Brain microvascular endothelial cell (primary cell): ENCODE data around the gene SPEM3.
"Not testable (repeated sequence)": the region's sequence is repeated elsewhere in the genome, so short reads cannot be mapped to it uniquely, and the experiment has no call there.

Experiments
- DNase-seq: peaks from one replicate; pipeline ENCODE4 v3.0.0-alpha.2; 2020
- H3K27ac ChIP-seq: fragments of 250-450 bp; sonication (Bioruptor Pico); 2 replicates; pipeline ENCODE4 v1.5.1; 2020; ENCODE audit warnings: mild to moderate bottlenecking, moderate library complexity
- H3K27me3 ChIP-seq: fragments of 250-450 bp; sonication (Bioruptor Pico); replicated peaks from 2 replicates; pipeline ENCODE4 v1.5.1; 2020; ENCODE audit warnings: mild to moderate bottlenecking
- H3K36me3 ChIP-seq: fragments of 250-450 bp; sonication (Bioruptor Pico); replicated peaks from 2 replicates; pipeline ENCODE4 v1.5.1; 2020; ENCODE audit warnings: mild to moderate bottlenecking
- H3K4me3 ChIP-seq: 2 replicates; pipeline ENCODE4 v1.5.1; 2011; ENCODE audit warnings: low read depth, mild to moderate bottlenecking, control low read depth, low read length, moderate library complexity
- in situ Hi-C: cut with HindIII; loops from 2 replicates; pipeline ENCODE4 v1.10.0; 2017; ENCODE audit warnings: low sequenced_read_pairs, low pct_ligation_motif_present
- TF ChIP-seq, protein P1 (sequence below): IDR thresholded peaks from 2 replicates; pipeline ENCODE4 v1.5.1; 2011; ENCODE audit warnings: low read depth, mild to moderate bottlenecking, moderate library complexity, low read length, control low read depth, inconsistent platforms; ENCODE audit errors: missing control alignments

The SPEM3 gene

DNA sequence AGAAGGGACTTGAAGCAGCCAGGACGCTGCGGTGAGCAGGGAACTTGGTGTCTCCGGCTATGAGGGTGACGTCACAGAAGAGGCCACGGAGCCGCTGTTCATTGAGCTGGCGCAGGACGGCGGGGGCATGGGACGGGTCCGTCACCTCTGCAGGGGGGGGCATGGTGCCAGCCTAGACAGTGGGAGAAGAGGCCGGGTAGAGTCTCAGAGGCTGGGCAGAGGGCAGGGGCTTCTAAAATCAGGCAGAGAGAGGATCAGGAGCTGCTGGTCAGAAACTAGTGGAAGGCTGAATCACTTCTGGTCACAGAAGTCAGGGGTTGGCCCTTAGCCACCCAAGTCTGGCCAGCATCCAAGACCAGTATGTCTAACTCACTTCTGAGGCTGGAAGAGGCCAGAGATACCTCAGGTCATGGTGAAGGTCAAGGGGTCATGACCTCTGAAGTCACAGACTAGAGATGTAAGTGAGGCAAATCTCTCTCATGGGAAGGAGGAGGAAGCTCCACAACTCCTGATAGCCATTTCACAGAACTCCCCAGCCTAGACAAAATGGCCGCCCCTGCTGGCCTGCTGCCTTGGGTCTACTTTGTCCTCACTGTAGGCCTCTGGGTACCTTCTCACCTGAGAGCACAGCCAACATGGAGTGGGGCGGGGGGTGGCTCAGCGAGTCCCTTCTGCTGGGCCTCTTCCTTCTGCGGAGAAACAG, 38.1 kb downstream of the SPEM3 start:
- Histone ChIP-seq H3K27ac (no peak overlapping the region), H3K27me3 (no peaks in the 10 kb centered on the region), H3K36me3 (peaks cover 21% of the 10 kb centered on the region), H3K4me3 (no peak overlapping the region)
- in situ Hi-C loops, result no loop called here
- TF ChIP-seq, protein P1, sequence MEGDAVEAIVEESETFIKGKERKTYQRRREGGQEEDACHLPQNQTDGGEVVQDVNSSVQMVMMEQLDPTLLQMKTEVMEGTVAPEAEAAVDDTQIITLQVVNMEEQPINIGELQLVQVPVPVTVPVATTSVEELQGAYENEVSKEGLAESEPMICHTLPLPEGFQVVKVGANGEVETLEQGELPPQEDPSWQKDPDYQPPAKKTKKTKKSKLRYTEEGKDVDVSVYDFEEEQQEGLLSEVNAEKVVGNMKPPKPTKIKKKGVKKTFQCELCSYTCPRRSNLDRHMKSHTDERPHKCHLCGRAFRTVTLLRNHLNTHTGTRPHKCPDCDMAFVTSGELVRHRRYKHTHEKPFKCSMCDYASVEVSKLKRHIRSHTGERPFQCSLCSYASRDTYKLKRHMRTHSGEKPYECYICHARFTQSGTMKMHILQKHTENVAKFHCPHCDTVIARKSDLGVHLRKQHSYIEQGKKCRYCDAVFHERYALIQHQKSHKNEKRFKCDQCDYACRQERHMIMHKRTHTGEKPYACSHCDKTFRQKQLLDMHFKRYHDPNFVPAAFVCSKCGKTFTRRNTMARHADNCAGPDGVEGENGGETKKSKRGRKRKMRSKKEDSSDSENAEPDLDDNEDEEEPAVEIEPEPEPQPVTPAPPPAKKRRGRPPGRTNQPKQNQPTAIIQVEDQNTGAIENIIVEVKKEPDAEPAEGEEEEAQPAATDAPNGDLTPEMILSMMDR, result no peak
- DNase-seq, result no peak

DNA sequence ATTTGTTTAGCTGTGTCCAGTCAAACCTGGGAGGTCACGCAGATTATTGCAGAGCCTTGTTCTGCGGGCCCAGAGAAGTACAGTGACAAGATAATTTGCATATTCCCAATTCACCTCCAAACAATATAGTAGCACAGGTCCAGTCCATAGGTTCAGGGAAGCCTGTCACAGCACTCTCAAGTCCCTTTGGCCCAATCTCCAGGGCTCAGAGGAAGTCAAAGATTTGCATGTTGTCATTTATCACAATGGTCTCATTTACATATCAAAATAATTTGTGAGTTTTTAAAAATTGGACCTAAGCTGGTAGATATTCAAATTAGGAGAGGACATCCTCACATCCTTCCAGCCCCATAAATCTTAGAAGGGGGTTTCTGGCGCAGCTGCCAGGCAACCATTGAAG, 38.8 kb downstream of the SPEM3 start:
- no peak for DNase-seq
- Histone ChIP-seq H3K36me3 (peaks cover 19% of the 10 kb centered on the region), H3K27ac (no peak overlapping the region), H3K4me3 (no peak overlapping the region), H3K27me3 (no peaks in the 10 kb centered on the region)
- TF ChIP-seq, protein P1, result no peak
- in situ Hi-C loops, result no loop called here

DNA sequence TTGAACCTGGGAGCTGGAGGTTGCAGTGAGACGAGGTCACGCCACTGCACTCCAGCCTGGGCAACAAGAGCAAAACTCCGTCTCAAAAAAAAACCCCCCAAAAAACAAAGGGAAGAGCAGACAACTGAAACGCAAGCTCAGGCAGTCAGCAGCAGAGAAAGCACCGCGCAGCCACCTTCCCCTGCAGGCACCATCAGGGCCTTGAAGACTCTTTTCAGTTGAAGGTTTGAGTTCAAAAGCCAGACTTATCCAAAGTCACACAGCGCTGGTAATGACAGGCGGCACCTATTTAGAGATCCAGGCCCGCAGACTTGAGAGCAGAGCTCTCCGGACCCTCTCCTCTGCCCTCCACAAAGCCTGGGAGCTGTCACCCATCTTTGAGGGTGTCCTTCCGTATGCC, 39.6 kb downstream of the SPEM3 start:
- H3K27ac ChIP-seq, result no peak overlapping the region
- no peak overlapping the region for H3K4me3 ChIP-seq
- H3K36me3 ChIP-seq, result peaks cover 12% of the 10 kb centered on the region
- no peak for DNase-seq
- TF ChIP-seq, protein P1, result no peak
- in situ Hi-C loops, result no loop called here
- no peaks in the 10 kb centered on the region for H3K27me3 ChIP-seq

DNA sequence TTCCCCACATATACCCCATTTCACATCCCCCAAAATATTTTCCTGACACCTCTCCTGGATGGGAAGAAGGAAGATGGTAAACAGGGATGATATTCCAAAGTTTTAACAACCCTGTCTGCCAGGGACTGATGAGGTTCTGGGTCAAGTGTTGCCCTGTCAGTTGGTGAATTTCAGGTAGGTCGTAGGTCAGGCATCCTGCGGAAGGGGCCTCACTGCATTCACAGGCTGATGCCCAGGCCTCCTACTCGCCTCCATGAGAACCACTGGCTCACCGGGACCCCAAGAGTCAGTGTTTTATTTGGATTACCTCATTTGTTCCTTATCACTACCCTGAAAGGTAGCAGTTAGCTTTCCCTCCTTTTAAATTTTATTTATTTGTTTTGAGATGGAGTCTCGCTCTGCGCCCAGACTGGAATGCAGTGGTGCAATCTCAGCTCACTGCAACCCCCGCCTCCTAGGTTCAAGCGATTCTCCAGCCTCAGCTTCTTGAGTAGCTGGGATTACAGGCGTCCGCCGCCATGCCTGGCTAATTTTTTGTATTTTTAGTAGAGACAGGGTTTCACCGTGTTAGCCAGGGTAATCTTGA, 40.2 kb downstream of the SPEM3 start:
- Histone ChIP-seq H3K4me3 (no peak overlapping the region), H3K27ac (no peak overlapping the region), H3K27me3 (no peaks in the 10 kb centered on the region), H3K36me3 (peaks cover 8% of the 10 kb centered on the region)
- TF ChIP-seq, protein P1, result no peak
- no peak for DNase-seq
- in situ Hi-C loops, result no loop called here

DNA sequence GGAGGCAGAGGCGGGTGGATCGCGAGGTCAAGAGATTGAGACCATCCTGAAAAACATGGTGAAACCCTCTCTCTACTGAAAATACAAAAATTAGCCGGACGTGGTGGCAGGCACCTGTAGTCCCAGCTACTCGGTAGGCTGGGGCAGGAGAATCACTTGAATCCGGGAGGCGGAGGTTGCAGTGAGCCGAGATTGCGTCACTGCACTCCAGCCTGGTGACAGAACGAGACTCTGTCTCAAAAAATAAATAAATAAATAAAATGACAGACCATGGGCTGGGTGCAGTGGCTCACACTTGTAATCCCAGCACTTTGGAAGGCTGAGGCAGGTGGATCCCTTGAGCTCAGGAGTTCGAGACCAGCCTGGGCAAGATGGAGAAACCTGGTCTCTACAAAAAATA, 41.2 kb downstream of the SPEM3 start:
- H3K27me3 ChIP-seq, DNase-seq, H3K4me3 ChIP-seq, H3K36me3 ChIP-seq, in situ Hi-C loops, H3K27ac ChIP-seq: not testable (repeated sequence)

DNA sequence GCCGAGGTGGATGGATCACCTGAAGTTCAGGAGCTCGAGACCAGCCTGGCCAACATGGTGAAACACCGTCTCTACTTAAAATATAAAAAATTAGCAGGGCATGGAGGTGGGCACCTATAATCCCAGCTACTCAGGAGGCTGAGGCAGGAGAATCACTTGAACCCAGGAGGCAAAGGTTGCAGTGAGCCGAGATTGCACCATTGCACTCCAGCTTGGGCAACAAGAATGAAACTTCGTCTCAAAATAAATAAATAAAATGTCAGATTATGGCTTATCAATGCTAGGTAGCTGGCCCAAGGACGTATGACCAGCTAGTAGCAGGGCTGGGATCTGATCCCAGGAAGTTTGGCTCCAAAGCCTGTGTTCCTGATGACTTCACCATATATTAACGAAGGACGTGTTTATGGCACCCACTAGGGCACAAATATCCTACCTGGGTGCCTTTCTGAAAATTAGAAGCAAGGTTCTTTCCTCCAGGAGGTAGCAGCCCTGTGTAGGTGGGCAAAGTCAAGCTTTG, 41.9 kb downstream of the SPEM3 start:
- DNase-seq, H3K27me3 ChIP-seq, H3K4me3 ChIP-seq, in situ Hi-C loops, H3K36me3 ChIP-seq, H3K27ac ChIP-seq: not testable (repeated sequence)
